Stomach (tissue), 9 donors: ENCODE results near the gene KIF3B. TPM values are rescaled to one million over a fixed set of nuclear protein-coding genes. Genes with fewer than 3 reads are reported as not detected.
A peak's percentile ranks its signal among the peaks of the same experiment; 100 is the strongest.
"Not testable (repeated sequence)": the region's sequence is repeated elsewhere in the genome, so short reads cannot be mapped to it uniquely, and the experiment has no call there.

Experiments
- DNase-seq, 2 donors: peaks; one replicate each; pipeline versions ENCODE4 v3.0.0 to v3.0.0-alpha.2; 2013 to 2019
- H3K27ac ChIP-seq, 5 donors: fragments of 200-600 bp in 4 of 5; sonication (generic) in 4 of 5; one replicate each; pipeline ENCODE4 v1.5.1; 2013 to 2019; ENCODE audit warnings: mild to moderate bottlenecking in 1 of 5, moderate library complexity in 1 of 5
- H3K27me3 ChIP-seq, 3 donors: fragments of 200-600 bp; sonication (generic); one replicate each; pipeline ENCODE4 v1.5.1; 2017 to 2019; ENCODE audit warnings: mixed run types in 1 of 3
- H3K36me3 ChIP-seq, 4 donors: fragments of 200-600 bp; sonication (generic); 1 replicate in 3 of 4; 2 replicates in 1 of 4; pipeline ENCODE4 v1.5.1; 2016 to 2019
- H3K4me1 ChIP-seq, 4 donors: fragments of 200-600 bp; sonication (generic); one replicate each; pipeline ENCODE4 v1.5.1; 2016 to 2019
- H3K4me3 ChIP-seq, 4 donors: fragments of 200-600 bp; sonication (generic) in 3 of 4; one replicate each; pipeline ENCODE4 v1.5.1; 2016 to 2019; ENCODE audit warnings: mild to moderate bottlenecking in 1 of 4
- H3K9me3 ChIP-seq, 4 donors: fragments of 200-600 bp; sonication (generic); one replicate each; pipeline ENCODE4 v1.5.1; 2016 to 2019
- CTCF ChIP-seq, 7 experiments: fragments of 450-650 bp in 4 of 7; fragments of 200-600 bp in 3 of 7; sonication (generic) in 3 of 7; IDR thresholded peaks; one replicate each; pipeline ENCODE4 v1.5.1; 2016 to 2019; ENCODE audit warnings: antibody characterized with exemption in 7 of 7, control low read depth in 2 of 7, mild to moderate bottlenecking in 1 of 7
- EP300 ChIP-seq: sonication (generic); formaldehyde crosslinking; IDR thresholded peaks from one replicate; pipeline ENCODE4 v1.6.1; 2017; ENCODE audit warnings: antibody characterized with exemption
- POLR2A ChIP-seq, 4 donors: fragments of 450-650 bp; IDR thresholded peaks; one replicate each; pipeline ENCODE4 v1.6.1; 2016; ENCODE audit warnings: antibody characterized with exemption in 4 of 4, control low read depth in 2 of 4, mild to moderate bottlenecking in 1 of 4, moderate library complexity in 1 of 4
- POLR2AphosphoS5 ChIP-seq, 3 donors: sonication (generic); formaldehyde crosslinking; IDR thresholded peaks; one replicate each; pipeline ENCODE4 v1.6.1; 2016; ENCODE audit warnings: antibody characterized with exemption in 3 of 3
- WGBS, 5 donors: extraction: QIAGEN DNeasy Blood & Tissue Kit in 3 of 5; methylation state at CpG; one replicate each; pipeline versions ENCODE4 v1.1.5 to v1.1.7; 2013 to 2018; 5-methylcytosine and 5-hydroxymethylcytosine counted together
- intact Hi-C: fragments of 100-400 bp; cut with DNase I; formaldehyde crosslinking; loops from one replicate; pipeline ENCODE4 v1.15.1; 2023; ENCODE audit warnings: low total_unique reads
- polyA plus RNA-seq, 3 donors: library from polyadenylated mRNA; stranded (reverse); fragments of 200-250 nt; gene quantifications; one replicate each; pipeline ENCODE4 v1.2.3, GENCODE V29; 2013
- total RNA-seq, 5 donors: library from RNA; depleted of rRNA; stranded (reverse); fragments of >200 nt; gene quantifications; one replicate each; pipeline versions ENCODE4 v1.1.0 to v1.2.3, GENCODE V29; 2014 to 2016
- donor health status: healthy with polysubstance abuse.
- donor health status: Bipolar disorder and iron deficiency.
- donor health status: healthy.

KIF3B gene
- total and polyA plus RNA-seq, 8 donors, result 5.3 to 29.1 (median 21.0) TPM

- intact Hi-C loops, result no loop called here
- peaks cover 46 to 71% (median 62%) of the 10 kb centered on the region in 4 donors for H3K4me1 ChIP-seq
- H3K27me3 ChIP-seq, result no peaks in the 10 kb centered on the region
- no peak overlapping the region for H3K4me3 ChIP-seq
- TF ChIP-seq EP300 (no peak), CTCF (IDR thresholded peaks at IDR 0.05) (no peak)
- H3K36me3 ChIP-seq, result peaks cover 0 to 53% (median 39%) of the 10 kb centered on the region in 4 donors
- H3K9me3 ChIP-seq, result no peaks in the 10 kb centered on the region
- DNase-seq, result no peak
- peak overlapping the region in 3 of 5 donors; percentile 4 to 40 (median 15) for H3K27ac ChIP-seq
Measured at GRCh38 chr20:32368323-32368722, 90.9 kb downstream of the KIF3B start.

- Histone ChIP-seq H3K9me3 (no peaks in the 10 kb centered on the region), H3K4me3 (no peak overlapping the region), H3K27me3 (no peaks in the 10 kb centered on the region), H3K36me3 (peaks cover 0 to 59% (median 45%) of the 10 kb centered on the region in 4 donors), H3K27ac (peak overlapping the region in 2 of 5 donors; percentile 4 to 11), H3K4me1 (peaks cover 41 to 65% (median 56%) of the 10 kb centered on the region in 4 donors)
- no peak for TF ChIP-seq POLR2AphosphoS5 (IDR thresholded peaks at IDR 0.05)
- no peak for TF ChIP-seq EP300
- no peak for TF ChIP-seq CTCF (IDR thresholded peaks at IDR 0.05)
- no peak for TF ChIP-seq POLR2A (IDR thresholded peaks at IDR 0.05)
- no peak for DNase-seq
- intact Hi-C loops, result no loop called here
- WGBS, 5 donors, result 40 to 62% (median 60%) methylated on average over 6 of the region's 6 CpGs
Measured at GRCh38 chr20:32368925-32369324, 91.5 kb downstream of the KIF3B start.

- Histone ChIP-seq H3K4me3 (no peak overlapping the region), H3K4me1 (peaks cover 21 to 45% (median 37%) of the 10 kb centered on the region in 4 donors), H3K27me3 (no peaks in the 10 kb centered on the region), H3K9me3 (no peaks in the 10 kb centered on the region), H3K36me3 (peaks cover 4 to 75% (median 64%) of the 10 kb centered on the region in 4 donors), H3K27ac (no peak overlapping the region)
- intact Hi-C loops, result no loop called here
- TF ChIP-seq POLR2AphosphoS5 (IDR thresholded peaks at IDR 0.05) (no peak), POLR2A (IDR thresholded peaks at IDR 0.05) (no peak), CTCF (IDR thresholded peaks at IDR 0.05) (no peak), EP300 (no peak)
- WGBS, 5 donors, result 84 to 100% (median 98%) methylated on average over 2 of the region's 2 CpGs
- no peak for DNase-seq
Measured at GRCh38 chr20:32370897-32371296, 93.4 kb downstream of the KIF3B start.

- Histone ChIP-seq H3K36me3 (peaks cover 4 to 51% (median 38%) of the 10 kb centered on the region in 4 donors), H3K4me3 (no peak overlapping the region), H3K4me1 (peaks cover 0 to under 1% (median 0%) of the 10 kb centered on the region in 4 donors), H3K27me3 (no peaks in the 10 kb centered on the region), H3K9me3 (no peaks in the 10 kb centered on the region), H3K27ac (no peak overlapping the region)
- no peak for TF ChIP-seq CTCF (IDR thresholded peaks at IDR 0.05)
- intact Hi-C loops, result no loop called here
- 63 to 81% (median 76%) methylated on average over 2 of the region's 2 CpGs for WGBS, 5 donors
- DNase-seq, result no peak
Measured at GRCh38 chr20:32378461-32378860, 101.0 kb downstream of the KIF3B start.

- H3K27me3 ChIP-seq, intact Hi-C loops, H3K9me3 ChIP-seq, H3K4me3 ChIP-seq, DNase-seq, H3K27ac ChIP-seq: not testable (repeated sequence)
- H3K36me3 ChIP-seq, result peaks cover 0 to 35% (median 24%) of the 10 kb centered on the region in 4 donors
- 83 to 98% (median 94%) methylated on average over 9 of the region's 9 CpGs for WGBS, 5 donors
- H3K4me1 ChIP-seq, result peaks cover 4 to 15% (median 12%) of the 10 kb centered on the region in 4 donors
Measured at GRCh38 chr20:32380037-32380436, 102.6 kb downstream of the KIF3B start.
